GM12878 (cell line): ENCODE data around the gene ZNF431. TPM values are rescaled to one million over a fixed set of nuclear protein-coding genes. Genes with fewer than 3 reads are reported as not detected.

Experiments used
- ASH2L ChIP-seq: fragments of 300-600, 200-600 bp; sonication (generic); IDR thresholded peaks from 2 replicates; pipeline ENCODE4 v1.6.1; 2017; ENCODE audit warnings: low read depth, mild to moderate bottlenecking, borderline replicate concordance
- CHD4 ChIP-seq: fragments of 200-600 bp; sonication (generic); IDR thresholded peaks from 2 replicates; pipeline ENCODE4 v1.6.1; 2016; ENCODE audit warnings: mild to moderate bottlenecking
- HDAC6 ChIP-seq: fragments of 200-600 bp; sonication (generic); IDR thresholded peaks from one replicate; pipeline ENCODE4 v1.8.0; 2017; ENCODE audit warnings: antibody characterized with exemption; ENCODE audit not compliant: unreplicated experiment
- KAT2A ChIP-seq: conservative IDR thresholded peaks from 2 replicates; pipeline ENCODE4 v1.6.1; 2011; ENCODE audit warnings: low read depth, low read length; ENCODE audit not compliant: control insufficient read depth
- MEF2B ChIP-seq: fragments of 450-650 bp; IDR thresholded peaks from 2 replicates; pipeline ENCODE4 v1.6.1; 2018; ENCODE audit warnings: mild to moderate bottlenecking, moderate library complexity; ENCODE audit not compliant: partially characterized antibody, poor library complexity, severe bottlenecking
- MTA3 ChIP-seq: IDR thresholded peaks from 2 replicates; pipeline ENCODE4 v1.6.1; 2012; ENCODE audit warnings: low read length, inconsistent platforms, borderline replicate concordance
- NR2C2 ChIP-seq: IDR thresholded peaks from 2 replicates; pipeline ENCODE4 v1.6.1; 2011; ENCODE audit warnings: borderline replicate concordance, low read depth; ENCODE audit not compliant: control insufficient read depth, insufficient read length
- RAD51 ChIP-seq: fragments of 450-650 bp; IDR thresholded peaks from 2 replicates; pipeline ENCODE4 v1.6.1; 2016; ENCODE audit warnings: moderate library complexity, mild to moderate bottlenecking, inconsistent platforms
- RBBP5 ChIP-seq: fragments of 200-600 bp; sonication (generic); conservative IDR thresholded peaks from 2 replicates; pipeline ENCODE4 v1.6.1; 2016
- SMARCA5 ChIP-seq: fragments of 450-650 bp; IDR thresholded peaks from 2 replicates; pipeline ENCODE4 v1.6.1; 2017; ENCODE audit warnings: mild to moderate bottlenecking
- SMC3 ChIP-seq: IDR thresholded peaks from 2 replicates; pipeline ENCODE4 v1.6.1; 2011; ENCODE audit warnings: low read length, improper control_type of control experiment, borderline replicate concordance
- SREBF1 ChIP-seq: IDR thresholded peaks from 2 replicates; pipeline ENCODE4 v1.6.1; 2012; ENCODE audit warnings: mild to moderate bottlenecking, low read length
- SRF ChIP-seq, 2 experiments: IDR thresholded peaks; 2 replicates each; pipeline ENCODE4 v1.6.1; 2011; ENCODE audit warnings: low read depth in 2 of 2, low read length in 2 of 2, mild to moderate bottlenecking in 1 of 2, moderate library complexity in 1 of 2
- TARDBP ChIP-seq: IDR thresholded peaks from 2 replicates; pipeline ENCODE4 v1.6.1; 2016; ENCODE audit warnings: borderline replicate concordance
- ZNF207 ChIP-seq: fragments of 450-650 bp; IDR thresholded peaks from 2 replicates; pipeline ENCODE4 v1.6.1; 2014; ENCODE audit warnings: antibody characterized with exemption, mild to moderate bottlenecking, borderline replicate concordance
- polyA plus RNA-seq, 11 experiments: library from polyadenylated mRNA; depleted of rRNA in 4 of 11; unstranded in 6 of 11; stranded (reverse) in 5 of 11; fragments of >200 nt; fragmentation: Nextera tagmentation in 4 of 11; fragmentation: Illumina TruSeq in 1 of 11; extraction: Ambion mirVana in 4 of 11; extraction: Trizol in 1 of 11; gene quantifications; 1 replicate in 1 of 11; 2 replicates in 10 of 11; pipeline versions ENCODE4 v1.2.1 to v1.2.3, GENCODE V29; 2011 to 2016; ENCODE audit warnings: inconsistent platforms in 2 of 11, missing spikeins in 2 of 11, low read depth in 1 of 11
- total RNA-seq, 4 experiments: library from RNA; depleted of rRNA in 3 of 4; stranded (reverse); fragments of >200 nt in 3 of 4; fragmentation: Illumina TruSeq in 1 of 4; extraction: Trizol in 1 of 4; gene quantifications; 2 replicates each; pipeline versions ENCODE4 v1.2.1 to v1.2.3, GENCODE V29; 2013 to 2021
- TF ChIP-seq, protein P1 (sequence below): fragments of 450-650 bp; IDR thresholded peaks from 2 replicates; pipeline ENCODE4 v1.6.1; 2016; ENCODE audit warnings: mild to moderate bottlenecking, moderate library complexity, borderline replicate concordance
- TF ChIP-seq, protein P2 (sequence below): fragments of 450-650 bp; IDR thresholded peaks from 2 replicates; pipeline ENCODE4 v1.6.1; 2017; ENCODE audit warnings: antibody characterized with exemption, mild to moderate bottlenecking, moderate library complexity
- TF ChIP-seq, protein P3 (sequence below): IDR thresholded peaks from 2 replicates; pipeline ENCODE4 v1.6.1; 2011; ENCODE audit warnings: low read depth, mild to moderate bottlenecking, low read length, moderate library complexity, borderline replicate concordance; ENCODE audit errors: extremely low read depth
- TF ChIP-seq, protein P4 (sequence below): IDR thresholded peaks from 2 replicates; pipeline ENCODE4 v1.6.1; 2012; ENCODE audit warnings: mild to moderate bottlenecking, low read depth, low read length

Gene ZNF431
- total and polyA plus RNA-seq, 10 of the 15 experiments (the other 5 are each of a cell fraction or from before 2014, with no cell fraction given): 2.5 to 18.7 (median 10.0) TPM

DNA sequence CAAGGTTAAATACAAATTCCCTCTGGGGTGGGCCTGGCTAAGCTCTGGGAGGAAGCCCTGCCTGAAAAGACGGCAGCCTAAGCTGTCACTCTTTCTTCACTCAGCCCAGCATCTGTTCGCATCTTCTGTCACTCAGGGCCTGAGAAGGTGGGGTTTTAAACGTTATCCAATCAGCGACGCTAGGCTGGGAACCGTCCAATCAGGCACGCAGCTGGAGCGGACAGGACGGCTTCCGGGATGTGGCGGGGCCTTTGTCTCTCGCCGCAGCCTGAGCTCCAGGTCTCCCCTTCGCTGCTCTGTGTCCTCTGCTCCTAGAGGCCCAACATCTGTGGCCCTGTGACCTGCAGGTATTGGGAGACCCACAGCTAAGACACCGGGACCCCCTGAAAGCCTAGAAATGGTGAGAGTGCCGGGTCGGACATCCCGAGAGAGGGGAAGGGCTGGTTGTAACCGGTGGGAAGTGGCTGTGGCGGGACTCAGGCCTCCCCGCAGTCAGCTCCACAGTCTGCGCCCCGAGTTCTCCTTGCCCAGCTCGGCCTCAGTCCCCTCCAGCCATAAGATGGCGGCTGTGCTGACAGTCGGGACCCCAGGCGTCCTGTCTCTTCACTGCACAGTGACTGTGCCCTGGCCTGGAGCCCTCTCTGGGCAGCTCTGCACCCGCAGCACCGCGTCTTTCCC is at the start of gene ZNF431 (continued):
- TF ChIP-seq, protein P1, sequence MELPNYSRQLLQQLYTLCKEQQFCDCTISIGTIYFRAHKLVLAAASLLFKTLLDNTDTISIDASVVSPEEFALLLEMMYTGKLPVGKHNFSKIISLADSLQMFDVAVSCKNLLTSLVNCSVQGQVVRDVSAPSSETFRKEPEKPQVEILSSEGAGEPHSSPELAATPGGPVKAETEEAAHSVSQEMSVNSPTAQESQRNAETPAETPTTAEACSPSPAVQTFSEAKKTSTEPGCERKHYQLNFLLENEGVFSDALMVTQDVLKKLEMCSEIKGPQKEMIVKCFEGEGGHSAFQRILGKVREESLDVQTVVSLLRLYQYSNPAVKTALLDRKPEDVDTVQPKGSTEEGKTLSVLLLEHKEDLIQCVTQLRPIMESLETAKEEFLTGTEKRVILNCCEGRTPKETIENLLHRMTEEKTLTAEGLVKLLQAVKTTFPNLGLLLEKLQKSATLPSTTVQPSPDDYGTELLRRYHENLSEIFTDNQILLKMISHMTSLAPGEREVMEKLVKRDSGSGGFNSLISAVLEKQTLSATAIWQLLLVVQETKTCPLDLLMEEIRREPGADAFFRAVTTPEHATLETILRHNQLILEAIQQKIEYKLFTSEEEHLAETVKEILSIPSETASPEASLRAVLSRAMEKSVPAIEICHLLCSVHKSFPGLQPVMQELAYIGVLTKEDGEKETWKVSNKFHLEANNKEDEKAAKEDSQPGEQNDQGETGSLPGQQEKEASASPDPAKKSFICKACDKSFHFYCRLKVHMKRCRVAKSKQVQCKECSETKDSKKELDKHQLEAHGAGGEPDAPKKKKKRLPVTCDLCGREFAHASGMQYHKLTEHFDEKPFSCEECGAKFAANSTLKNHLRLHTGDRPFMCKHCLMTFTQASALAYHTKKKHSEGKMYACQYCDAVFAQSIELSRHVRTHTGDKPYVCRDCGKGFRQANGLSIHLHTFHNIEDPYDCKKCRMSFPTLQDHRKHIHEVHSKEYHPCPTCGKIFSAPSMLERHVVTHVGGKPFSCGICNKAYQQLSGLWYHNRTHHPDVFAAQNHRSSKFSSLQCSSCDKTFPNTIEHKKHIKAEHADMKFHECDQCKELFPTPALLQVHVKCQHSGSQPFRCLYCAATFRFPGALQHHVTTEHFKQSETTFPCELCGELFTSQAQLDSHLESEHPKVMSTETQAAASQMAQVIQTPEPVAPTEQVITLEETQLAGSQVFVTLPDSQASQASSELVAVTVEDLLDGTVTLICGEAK: peak; percentile 74; the same call in 1 of the 2 replicates
- TF ChIP-seq SMC3: no peak
- no peak for TF ChIP-seq TARDBP
- TF ChIP-seq ZNF207: no peak
- TF ChIP-seq, protein P2, sequence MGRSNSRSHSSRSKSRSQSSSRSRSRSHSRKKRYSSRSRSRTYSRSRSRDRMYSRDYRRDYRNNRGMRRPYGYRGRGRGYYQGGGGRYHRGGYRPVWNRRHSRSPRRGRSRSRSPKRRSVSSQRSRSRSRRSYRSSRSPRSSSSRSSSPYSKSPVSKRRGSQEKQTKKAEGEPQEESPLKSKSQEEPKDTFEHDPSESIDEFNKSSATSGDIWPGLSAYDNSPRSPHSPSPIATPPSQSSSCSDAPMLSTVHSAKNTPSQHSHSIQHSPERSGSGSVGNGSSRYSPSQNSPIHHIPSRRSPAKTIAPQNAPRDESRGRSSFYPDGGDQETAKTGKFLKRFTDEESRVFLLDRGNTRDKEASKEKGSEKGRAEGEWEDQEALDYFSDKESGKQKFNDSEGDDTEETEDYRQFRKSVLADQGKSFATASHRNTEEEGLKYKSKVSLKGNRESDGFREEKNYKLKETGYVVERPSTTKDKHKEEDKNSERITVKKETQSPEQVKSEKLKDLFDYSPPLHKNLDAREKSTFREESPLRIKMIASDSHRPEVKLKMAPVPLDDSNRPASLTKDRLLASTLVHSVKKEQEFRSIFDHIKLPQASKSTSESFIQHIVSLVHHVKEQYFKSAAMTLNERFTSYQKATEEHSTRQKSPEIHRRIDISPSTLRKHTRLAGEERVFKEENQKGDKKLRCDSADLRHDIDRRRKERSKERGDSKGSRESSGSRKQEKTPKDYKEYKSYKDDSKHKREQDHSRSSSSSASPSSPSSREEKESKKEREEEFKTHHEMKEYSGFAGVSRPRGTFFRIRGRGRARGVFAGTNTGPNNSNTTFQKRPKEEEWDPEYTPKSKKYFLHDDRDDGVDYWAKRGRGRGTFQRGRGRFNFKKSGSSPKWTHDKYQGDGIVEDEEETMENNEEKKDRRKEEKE: no peak
- no peak for TF ChIP-seq MTA3
- TF ChIP-seq RAD51: no peak
- no peak for TF ChIP-seq CHD4
- TF ChIP-seq, protein P3, sequence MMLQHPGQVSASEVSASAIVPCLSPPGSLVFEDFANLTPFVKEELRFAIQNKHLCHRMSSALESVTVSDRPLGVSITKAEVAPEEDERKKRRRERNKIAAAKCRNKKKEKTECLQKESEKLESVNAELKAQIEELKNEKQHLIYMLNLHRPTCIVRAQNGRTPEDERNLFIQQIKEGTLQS: no peak
- TF ChIP-seq, protein P4, sequence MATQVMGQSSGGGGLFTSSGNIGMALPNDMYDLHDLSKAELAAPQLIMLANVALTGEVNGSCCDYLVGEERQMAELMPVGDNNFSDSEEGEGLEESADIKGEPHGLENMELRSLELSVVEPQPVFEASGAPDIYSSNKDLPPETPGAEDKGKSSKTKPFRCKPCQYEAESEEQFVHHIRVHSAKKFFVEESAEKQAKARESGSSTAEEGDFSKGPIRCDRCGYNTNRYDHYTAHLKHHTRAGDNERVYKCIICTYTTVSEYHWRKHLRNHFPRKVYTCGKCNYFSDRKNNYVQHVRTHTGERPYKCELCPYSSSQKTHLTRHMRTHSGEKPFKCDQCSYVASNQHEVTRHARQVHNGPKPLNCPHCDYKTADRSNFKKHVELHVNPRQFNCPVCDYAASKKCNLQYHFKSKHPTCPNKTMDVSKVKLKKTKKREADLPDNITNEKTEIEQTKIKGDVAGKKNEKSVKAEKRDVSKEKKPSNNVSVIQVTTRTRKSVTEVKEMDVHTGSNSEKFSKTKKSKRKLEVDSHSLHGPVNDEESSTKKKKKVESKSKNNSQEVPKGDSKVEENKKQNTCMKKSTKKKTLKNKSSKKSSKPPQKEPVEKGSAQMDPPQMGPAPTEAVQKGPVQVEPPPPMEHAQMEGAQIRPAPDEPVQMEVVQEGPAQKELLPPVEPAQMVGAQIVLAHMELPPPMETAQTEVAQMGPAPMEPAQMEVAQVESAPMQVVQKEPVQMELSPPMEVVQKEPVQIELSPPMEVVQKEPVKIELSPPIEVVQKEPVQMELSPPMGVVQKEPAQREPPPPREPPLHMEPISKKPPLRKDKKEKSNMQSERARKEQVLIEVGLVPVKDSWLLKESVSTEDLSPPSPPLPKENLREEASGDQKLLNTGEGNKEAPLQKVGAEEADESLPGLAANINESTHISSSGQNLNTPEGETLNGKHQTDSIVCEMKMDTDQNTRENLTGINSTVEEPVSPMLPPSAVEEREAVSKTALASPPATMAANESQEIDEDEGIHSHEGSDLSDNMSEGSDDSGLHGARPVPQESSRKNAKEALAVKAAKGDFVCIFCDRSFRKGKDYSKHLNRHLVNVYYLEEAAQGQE: no peak
- no peak for TF ChIP-seq KAT2A
- TF ChIP-seq SRF (IDR thresholded peaks at IDR 0.05; ENCODE audit: low read depth in 2 of 2, low read length in 2 of 2): no peak
- TF ChIP-seq ASH2L: 0 out of 2 replicates have a peak, but pooled peaks have one; percentile 31
- TF ChIP-seq NR2C2: no peak
- no peak for TF ChIP-seq SREBF1
- no peak for TF ChIP-seq MEF2B
- no peak for TF ChIP-seq RBBP5
- TF ChIP-seq HDAC6: no peak
- TF ChIP-seq SMARCA5: peak; percentile 30; the same call in 1 of the 2 replicates
